Nephron progenitor cell (in vitro differentiated cells): Measurements from ENCODE around the gene MAN1C1.

Experiments
- DNase-seq: peaks from one replicate; pipeline ENCODE4 v3.0.0; 2021
- H3K27ac Mint-ChIP-seq: 2 replicates; pipeline ENCODE4 v1.8.0; 2021; ENCODE audit warnings: mild to moderate bottlenecking, moderate library complexity, mixed read lengths
- H3K27me3 Mint-ChIP-seq: 2 replicates; pipeline ENCODE4 v1.8.0; 2021; ENCODE audit warnings: mild to moderate bottlenecking, low read depth, mixed read lengths; ENCODE audit not compliant: poor library complexity
- H3K36me3 Mint-ChIP-seq: 2 replicates; pipeline ENCODE4 v1.8.0; 2021; ENCODE audit warnings: low read depth, mixed read lengths
- H3K4me1 Mint-ChIP-seq: 2 replicates; pipeline ENCODE4 v1.8.0; 2021; ENCODE audit warnings: mixed read lengths
- H3K4me3 Mint-ChIP-seq: 2 replicates; pipeline ENCODE4 v1.8.0; 2021; ENCODE audit warnings: mild to moderate bottlenecking, moderate library complexity, mixed read lengths
- H3K9me3 Mint-ChIP-seq: 2 replicates; pipeline ENCODE4 v1.8.0; 2021; ENCODE audit warnings: mild to moderate bottlenecking, moderate library complexity, mixed read lengths
- TF ChIP-seq, protein P1 (sequence below): fragments of 200-600 bp; sonication (generic); IDR thresholded peaks from 2 replicates; pipeline ENCODE4 v1.5.0; 2021; ENCODE audit warnings: antibody characterized with exemption

Gene MAN1C1

GRCh38 chr1:25744140-25744581, 127.6 kb downstream of the MAN1C1 start:
- peaks cover 18% of the 10 kb centered on the region for H3K27me3 Mint-ChIP-seq
- no peak overlapping the region for H3K27ac Mint-ChIP-seq
- H3K4me3 Mint-ChIP-seq: no peak overlapping the region
- no peaks in the 10 kb centered on the region for H3K9me3 Mint-ChIP-seq
- peak; percentile 38 for DNase-seq
- peaks cover 36% of the 10 kb centered on the region for H3K4me1 Mint-ChIP-seq
- TF ChIP-seq, protein P1, sequence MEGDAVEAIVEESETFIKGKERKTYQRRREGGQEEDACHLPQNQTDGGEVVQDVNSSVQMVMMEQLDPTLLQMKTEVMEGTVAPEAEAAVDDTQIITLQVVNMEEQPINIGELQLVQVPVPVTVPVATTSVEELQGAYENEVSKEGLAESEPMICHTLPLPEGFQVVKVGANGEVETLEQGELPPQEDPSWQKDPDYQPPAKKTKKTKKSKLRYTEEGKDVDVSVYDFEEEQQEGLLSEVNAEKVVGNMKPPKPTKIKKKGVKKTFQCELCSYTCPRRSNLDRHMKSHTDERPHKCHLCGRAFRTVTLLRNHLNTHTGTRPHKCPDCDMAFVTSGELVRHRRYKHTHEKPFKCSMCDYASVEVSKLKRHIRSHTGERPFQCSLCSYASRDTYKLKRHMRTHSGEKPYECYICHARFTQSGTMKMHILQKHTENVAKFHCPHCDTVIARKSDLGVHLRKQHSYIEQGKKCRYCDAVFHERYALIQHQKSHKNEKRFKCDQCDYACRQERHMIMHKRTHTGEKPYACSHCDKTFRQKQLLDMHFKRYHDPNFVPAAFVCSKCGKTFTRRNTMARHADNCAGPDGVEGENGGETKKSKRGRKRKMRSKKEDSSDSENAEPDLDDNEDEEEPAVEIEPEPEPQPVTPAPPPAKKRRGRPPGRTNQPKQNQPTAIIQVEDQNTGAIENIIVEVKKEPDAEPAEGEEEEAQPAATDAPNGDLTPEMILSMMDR: no peak
- H3K36me3 Mint-ChIP-seq: no peaks in the 10 kb centered on the region

GRCh38 chr1:25744636-25745425, 128.2 kb downstream of the MAN1C1 start:
- no peak overlapping the region for H3K27ac Mint-ChIP-seq
- peaks cover 22% of the 10 kb centered on the region for H3K27me3 Mint-ChIP-seq
- H3K4me1 Mint-ChIP-seq: peaks cover 35% of the 10 kb centered on the region
- no peaks in the 10 kb centered on the region for H3K9me3 Mint-ChIP-seq
- H3K4me3 Mint-ChIP-seq: no peak overlapping the region
- TF ChIP-seq, protein P1: no peak
- no peaks in the 10 kb centered on the region for H3K36me3 Mint-ChIP-seq
- DNase-seq: no peak

- no peaks in the 10 kb centered on the region for H3K9me3 Mint-ChIP-seq
- DNase-seq: no peak
- peaks cover 31% of the 10 kb centered on the region for H3K4me1 Mint-ChIP-seq
- no peaks in the 10 kb centered on the region for H3K36me3 Mint-ChIP-seq
- no peak overlapping the region for H3K4me3 Mint-ChIP-seq
- TF ChIP-seq, protein P1: no peak
- no peak overlapping the region for H3K27ac Mint-ChIP-seq
- peaks cover 25% of the 10 kb centered on the region for H3K27me3 Mint-ChIP-seq
Measured at GRCh38 chr1:25746299-25747045, 129.9 kb downstream of the MAN1C1 start.

DNA sequence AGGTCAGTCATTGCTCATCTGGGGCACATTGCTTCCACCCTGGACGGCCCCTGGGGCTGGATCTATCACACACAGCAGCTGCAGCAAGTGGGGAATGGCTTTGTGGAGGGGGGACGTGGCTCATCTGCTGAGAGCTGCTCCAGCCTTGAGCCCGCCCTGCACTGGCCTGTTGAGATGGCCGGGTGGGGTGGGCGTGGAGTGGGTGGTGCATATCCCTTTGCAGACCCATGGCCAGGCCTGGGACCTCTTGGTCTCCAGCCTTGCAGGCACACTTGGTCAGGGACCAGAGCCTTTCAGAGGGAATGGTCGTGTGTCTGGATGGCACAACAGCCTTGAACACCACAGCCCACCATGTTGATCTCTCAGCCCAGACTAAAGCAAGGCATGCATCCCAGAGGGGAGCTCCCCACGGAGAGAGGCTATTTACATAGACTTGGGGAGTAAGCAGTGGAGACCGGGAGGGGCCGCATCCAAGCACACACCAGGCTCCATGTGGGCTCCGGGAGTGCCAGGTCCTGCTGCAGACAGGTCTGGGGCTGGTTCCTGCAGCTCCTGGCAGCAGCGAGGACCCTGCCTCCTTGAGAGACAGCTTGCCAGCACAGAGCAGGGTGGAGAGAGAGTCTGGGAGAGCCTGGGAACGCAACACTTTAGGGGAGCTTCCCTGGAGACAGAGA, 130.6 kb downstream of the MAN1C1 start:
- Mint-ChIP-seq H3K27ac (no peak overlapping the region), H3K9me3 (no peaks in the 10 kb centered on the region), H3K4me3 (no peak overlapping the region), H3K4me1 (peaks cover 31% of the 10 kb centered on the region), H3K27me3 (peaks cover 23% of the 10 kb centered on the region), H3K36me3 (no peaks in the 10 kb centered on the region)
- TF ChIP-seq, protein P1: no peak
- DNase-seq: no peak

DNA sequence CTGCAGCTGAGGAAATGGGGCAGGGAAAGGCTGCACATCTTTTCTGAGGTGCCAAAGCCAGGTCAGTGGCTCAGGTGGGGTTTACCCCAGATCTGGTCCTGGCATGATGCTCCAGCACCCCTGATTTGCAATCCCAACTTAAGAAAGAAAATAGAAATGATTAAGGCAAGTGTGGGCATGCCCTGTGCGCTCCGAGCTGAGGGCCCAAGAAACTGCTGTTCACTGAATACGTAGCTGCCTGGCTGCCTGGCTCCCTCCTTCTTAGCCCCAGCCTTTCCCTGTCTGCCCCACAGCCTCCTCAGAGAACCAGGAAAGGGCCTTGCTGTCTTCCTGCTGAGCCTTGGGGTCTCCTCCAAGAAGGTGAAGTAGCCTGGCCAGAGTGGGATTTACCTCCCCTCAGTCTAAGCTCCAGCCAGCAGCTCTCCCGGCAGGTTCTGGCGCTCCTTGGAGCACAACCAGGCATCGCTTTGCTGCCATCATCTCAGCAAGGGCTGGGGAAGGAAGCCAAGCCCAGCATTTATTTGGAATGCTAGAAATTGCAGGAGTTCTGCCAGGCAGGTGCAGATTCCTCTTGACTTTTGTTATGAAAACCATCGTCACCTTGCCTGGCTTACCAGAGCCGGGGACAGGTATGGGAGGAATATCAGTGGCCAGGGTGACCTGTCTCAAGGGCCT, 132.1 kb downstream of the MAN1C1 start:
- TF ChIP-seq, protein P1: no peak
- no peak overlapping the region for H3K27ac Mint-ChIP-seq
- H3K9me3 Mint-ChIP-seq: no peaks in the 10 kb centered on the region
- no peak for DNase-seq
- peaks cover 21% of the 10 kb centered on the region for H3K4me1 Mint-ChIP-seq
- H3K36me3 Mint-ChIP-seq: no peaks in the 10 kb centered on the region
- peaks cover 27% of the 10 kb centered on the region for H3K27me3 Mint-ChIP-seq
- no peak overlapping the region for H3K4me3 Mint-ChIP-seq
